Neuronal stem cell (in vitro differentiated cells): ENCODE data around the gene RUNX2.

Experiments used
- DNase-seq: peaks from one replicate; pipeline ENCODE4 v3.0.0-alpha.2; 2013; ENCODE audit warnings: low spot score
- H2AFZ ChIP-seq: one replicate; pipeline ENCODE4 v1.6.1; 2013; ENCODE audit warnings: mild to moderate bottlenecking, low read length, inconsistent platforms
- H2AK5ac ChIP-seq: 2 replicates; pipeline ENCODE4 v1.6.1; 2013; ENCODE audit warnings: low read depth, mild to moderate bottlenecking, inconsistent platforms, low read length, moderate library complexity, mixed read lengths
- H2BK120ac ChIP-seq: 2 replicates; pipeline ENCODE4 v1.6.1; 2013; ENCODE audit warnings: low read depth, mild to moderate bottlenecking, inconsistent platforms, low read length, moderate library complexity, mixed read lengths
- H2BK12ac ChIP-seq: one replicate; pipeline ENCODE4 v1.6.1; 2013; ENCODE audit warnings: low read length, inconsistent platforms
- H2BK15ac ChIP-seq: 2 replicates; pipeline ENCODE4 v1.6.1; 2013; ENCODE audit warnings: mild to moderate bottlenecking, low read length, inconsistent platforms, mixed read lengths
- H2BK5ac ChIP-seq: one replicate; pipeline ENCODE4 v1.6.1; 2013; ENCODE audit warnings: inconsistent platforms, mild to moderate bottlenecking, low read length, moderate library complexity
- H3K14ac ChIP-seq: one replicate; pipeline ENCODE4 v1.6.1; 2013; ENCODE audit warnings: low read length, inconsistent platforms
- H3K18ac ChIP-seq: 2 replicates; pipeline ENCODE4 v1.6.1; 2013; ENCODE audit warnings: low read length, inconsistent platforms
- H3K23ac ChIP-seq: 2 replicates; pipeline ENCODE4 v1.6.1; 2013; ENCODE audit warnings: low read depth, mild to moderate bottlenecking, mixed read lengths, low read length, inconsistent platforms; ENCODE audit not compliant: poor library complexity
- H3K27ac ChIP-seq: replicated peaks from 3 replicates; pipeline ENCODE4 v1.5.1; 2013; ENCODE audit warnings: low read length, inconsistent platforms
- H3K27me3 ChIP-seq, 3 experiments: 2 replicates each; pipeline ENCODE4 v1.6.1; 2013; ENCODE audit warnings: low read length in 3 of 3, mild to moderate bottlenecking in 2 of 3, inconsistent platforms in 1 of 3, low read depth in 1 of 3, mixed read lengths in 1 of 3, moderate library complexity in 1 of 3; ENCODE audit not compliant: control insufficient read depth in 3 of 3, insufficient read depth in 3 of 3
- H3K36me3 ChIP-seq, 2 donors: replicated peaks in 1 of 2; 2 replicates each; pipeline ENCODE4 v1.6.1; 2013; ENCODE audit warnings: low read length in 2 of 2; ENCODE audit not compliant: control insufficient read depth in 2 of 2, insufficient read depth in 2 of 2
- H3K4ac ChIP-seq: 2 replicates; pipeline ENCODE4 v1.6.1; 2013; ENCODE audit warnings: inconsistent platforms, mild to moderate bottlenecking, low read length, moderate library complexity
- H3K4me1 ChIP-seq, 2 donors: 1 replicate in 1 of 2; 2 replicates in 1 of 2; pipeline ENCODE4 v1.6.1; 2013; ENCODE audit warnings: low read length in 2 of 2, low read depth in 1 of 2; ENCODE audit not compliant: control insufficient read depth in 2 of 2, insufficient read depth in 1 of 2
- H3K4me2 ChIP-seq: one replicate; pipeline ENCODE4 v1.6.1; 2013; ENCODE audit warnings: mild to moderate bottlenecking, low read length, inconsistent platforms; ENCODE audit not compliant: insufficient read depth, poor library complexity, severe bottlenecking
- H3K4me3 ChIP-seq, 2 donors: 2 replicates each; pipeline ENCODE4 v1.5.1; 2013; ENCODE audit warnings: low read length in 2 of 2, mild to moderate bottlenecking in 2 of 2, inconsistent platforms in 1 of 2, moderate library complexity in 1 of 2
- H3K79me1 ChIP-seq: one replicate; pipeline ENCODE4 v1.6.1; 2013; ENCODE audit warnings: low read depth, mild to moderate bottlenecking, inconsistent platforms, low read length, moderate library complexity
- H3K9ac ChIP-seq: one replicate; pipeline ENCODE4 v1.6.1; 2013; ENCODE audit warnings: mild to moderate bottlenecking, low read depth, low read length, inconsistent platforms; ENCODE audit not compliant: poor library complexity
- H3K9me3 ChIP-seq, 2 donors: replicated peaks in 1 of 2; 2 replicates each; pipeline versions ENCODE3 to v1.6.1; 2013; ENCODE audit warnings: low read length in 2 of 2, mild to moderate bottlenecking in 2 of 2, inconsistent platforms in 1 of 2, low read depth in 1 of 2, mixed read lengths in 1 of 2, moderate library complexity in 1 of 2; ENCODE audit not compliant: control insufficient read depth in 2 of 2, insufficient read depth in 1 of 2
- H4K8ac ChIP-seq: one replicate; pipeline ENCODE4 v1.6.1; 2013; ENCODE audit warnings: low read depth, mild to moderate bottlenecking, inconsistent platforms, low read length, moderate library complexity
- H4K91ac ChIP-seq: one replicate; pipeline ENCODE4 v1.6.1; 2013; ENCODE audit warnings: low read length, low read depth, mild to moderate bottlenecking, inconsistent platforms; ENCODE audit not compliant: poor library complexity
- WGBS, 2 donors: extraction: QIAGEN DNeasy Blood & Tissue Kit; methylation state at CpG; one replicate each; pipeline ENCODE4 v1.1.7; 2013; ENCODE audit warnings: missing lambda C conversion rate in 2 of 2, mixed read lengths in 1 of 2; ENCODE audit not compliant: insufficient read length in 2 of 2, insufficient replicate concordance in 1 of 2; ENCODE audit errors: extremely low coverage in 2 of 2; 5-methylcytosine and 5-hydroxymethylcytosine counted together

Gene RUNX2

GRCh38 chr6:45387236-45387635 lies 59.1 kb downstream of the RUNX2 start:
- Histone ChIP-seq H3K27ac (no peak overlapping the region), H3K18ac (no peak overlapping the region), H2BK12ac (no peak overlapping the region), H4K8ac (no peak overlapping the region), H3K4ac (no peak overlapping the region), H3K9me3 (no peaks in the 10 kb centered on the region), H3K9ac (no peak overlapping the region), H3K79me1 (no peaks in the 10 kb centered on the region), H4K91ac (no peak overlapping the region), H2AFZ (no peak overlapping the region), H3K4me2 (no peak overlapping the region), H3K23ac (no peak overlapping the region), H2BK5ac (no peak overlapping the region), H2AK5ac (no peak overlapping the region), H3K4me3 (no peak overlapping the region), H3K36me3 (no peaks in the 10 kb centered on the region), H2BK120ac (no peak overlapping the region), H2BK15ac (no peak overlapping the region), H3K27me3 (peaks cover 0 to 2% (median 0%) of the 10 kb centered on the region in 3 experiments), H3K4me1 (no peaks in the 10 kb centered on the region), H3K14ac (no peak overlapping the region)
- WGBS, 2 donors = no CpG with 5 or more reads among the region's 5 CpGs
- DNase-seq = no peak

- Histone ChIP-seq H2BK5ac (no peak overlapping the region), H3K23ac (no peak overlapping the region), H3K79me1 (no peaks in the 10 kb centered on the region), H2AFZ (no peak overlapping the region), H3K27ac (no peak overlapping the region), H3K4me3 (no peak overlapping the region), H3K14ac (no peak overlapping the region), H3K4me2 (no peak overlapping the region), H3K27me3 (peaks cover 0 to 2% (median 0%) of the 10 kb centered on the region in 3 experiments), H3K9ac (no peak overlapping the region), H3K9me3 (peaks cover 0 to 10% of the 10 kb centered on the region in 2 donors), H2BK120ac (no peak overlapping the region), H4K91ac (no peak overlapping the region), H3K4me1 (no peaks in the 10 kb centered on the region), H2AK5ac (no peak overlapping the region), H3K36me3 (no peaks in the 10 kb centered on the region), H3K18ac (no peak overlapping the region), H2BK12ac (no peak overlapping the region), H2BK15ac (no peak overlapping the region), H4K8ac (no peak overlapping the region), H3K4ac (no peak overlapping the region)
- DNase-seq = no peak
- WGBS, 2 donors = no CpG with 5 or more reads among the region's 3 CpGs
Measured at GRCh38 chr6:45388328-45388727, 60.2 kb downstream of the RUNX2 start.

GRCh38 chr6:45394586-45395095 lies 66.5 kb downstream of the RUNX2 start:
- no CpG with 5 or more reads among the region's 4 CpGs for WGBS, 2 donors

GRCh38 chr6:45398075-45398813 lies 70.1 kb downstream of the RUNX2 start:
- WGBS, 2 donors = no CpG with 5 or more reads among the region's 2 CpGs

More at GRCh38 chr6:45394586-45395095, 66.5 kb downstream of the RUNX2 start:
- Histone ChIP-seq H3K9me3 (peaks cover 0 to 10% of the 10 kb centered on the region in 2 donors), H3K9ac (no peak overlapping the region), H3K14ac (no peak overlapping the region), H4K8ac (no peak overlapping the region), H2AFZ (no peak overlapping the region), H2BK12ac (no peak overlapping the region), H2BK120ac (no peak overlapping the region), H2BK15ac (no peak overlapping the region), H3K18ac (no peak overlapping the region), H3K23ac (no peak overlapping the region), H3K4me1 (no peaks in the 10 kb centered on the region), H3K36me3 (peaks cover 0 to 8% of the 10 kb centered on the region in 2 donors), H3K4me3 (no peak overlapping the region), H4K91ac (no peak overlapping the region), H2BK5ac (no peak overlapping the region), H3K79me1 (no peaks in the 10 kb centered on the region), H3K27me3 (no peaks in the 10 kb centered on the region), H3K4me2 (no peak overlapping the region), H3K4ac (no peak overlapping the region), H2AK5ac (no peak overlapping the region), H3K27ac (no peak overlapping the region)
- no peak for DNase-seq

More at GRCh38 chr6:45398075-45398813, 70.1 kb downstream of the RUNX2 start:
- H3K9ac ChIP-seq = no peak overlapping the region
- H3K27ac ChIP-seq = no peak overlapping the region
- no peak overlapping the region for H3K4me2 ChIP-seq
- no peaks in the 10 kb centered on the region for H3K27me3 ChIP-seq
- no peak overlapping the region for H3K18ac ChIP-seq
- H2BK15ac ChIP-seq = no peak overlapping the region
- H3K4me3 ChIP-seq = no peak overlapping the region
- H3K9me3 ChIP-seq = peaks cover 0 to 1% of the 10 kb centered on the region in 2 donors
- no peaks in the 10 kb centered on the region for H3K79me1 ChIP-seq
- H3K36me3 ChIP-seq = peaks cover 0 to 8% of the 10 kb centered on the region in 2 donors
- no peak overlapping the region for H3K23ac ChIP-seq
- H2BK120ac ChIP-seq = no peak overlapping the region
- DNase-seq = no peak
- H3K4ac ChIP-seq = no peak overlapping the region
- no peak overlapping the region for H2AK5ac ChIP-seq
- no peak overlapping the region for H2BK5ac ChIP-seq
- peaks cover 0 to 1% of the 10 kb centered on the region in 2 donors for H3K4me1 ChIP-seq
- no peak overlapping the region for H4K91ac ChIP-seq
- H3K14ac ChIP-seq = no peak overlapping the region
- no peak overlapping the region for H2BK12ac ChIP-seq
- no peak overlapping the region for H2AFZ ChIP-seq
- H4K8ac ChIP-seq = no peak overlapping the region
